Osteocyte (in vitro differentiated cells): ENCODE results near the gene CLEC2D. TPM values are rescaled to one million over a fixed set of nuclear protein-coding genes. Genes with fewer than 3 reads are reported as not detected.
"Not testable (repeated sequence)": the region's sequence is repeated elsewhere in the genome, so short reads cannot be mapped to it uniquely, and the experiment has no call there.

ENCODE experiments used
- DNase-seq: peaks from one replicate; pipeline ENCODE4 v3.0.0; 2021; ENCODE audit warnings: mixed read lengths; ENCODE audit not compliant: unreplicated experiment; ENCODE audit errors: extremely low spot score
- H3K27ac Mint-ChIP-seq: one replicate; pipeline ENCODE4 v1.8.0; 2021; ENCODE audit warnings: mild to moderate bottlenecking, mixed read lengths; ENCODE audit not compliant: unreplicated experiment
- H3K27me3 Mint-ChIP-seq: one replicate; pipeline ENCODE4 v1.8.0; 2021; ENCODE audit warnings: mixed read lengths; ENCODE audit not compliant: unreplicated experiment
- H3K36me3 Mint-ChIP-seq: one replicate; pipeline ENCODE4 v1.8.0; 2021; ENCODE audit warnings: mixed read lengths; ENCODE audit not compliant: unreplicated experiment
- H3K4me1 Mint-ChIP-seq: one replicate; pipeline ENCODE4 v1.8.0; 2021; ENCODE audit warnings: mixed read lengths; ENCODE audit not compliant: unreplicated experiment
- H3K4me3 Mint-ChIP-seq: one replicate; pipeline ENCODE4 v1.8.0; 2021; ENCODE audit warnings: mild to moderate bottlenecking, moderate library complexity, mixed read lengths; ENCODE audit not compliant: unreplicated experiment
- H3K9me3 Mint-ChIP-seq: one replicate; pipeline ENCODE4 v1.8.0; 2021; ENCODE audit warnings: mixed read lengths; ENCODE audit not compliant: unreplicated experiment
- total RNA-seq: library from RNA; stranded (reverse); gene quantifications from 2 replicates; pipeline ENCODE4 v1.2.1, GENCODE V29; 2021
- TF ChIP-seq, protein P1 (sequence below): fragments of 200-600 bp; sonication (generic); IDR thresholded peaks from 2 replicates; pipeline ENCODE4 v1.5.0; 2021; ENCODE audit warnings: antibody characterized with exemption, mild to moderate bottlenecking, moderate library complexity

Gene CLEC2D
- total RNA-seq, 1 donor from 2014 or later, result 7.4 TPM

- no peak overlapping the region for H3K4me3 Mint-ChIP-seq
- no peak for DNase-seq
- H3K36me3 Mint-ChIP-seq, result peaks cover 52% of the 10 kb centered on the region
- H3K9me3 Mint-ChIP-seq, result peaks cover 20% of the 10 kb centered on the region
- TF ChIP-seq, protein P1, sequence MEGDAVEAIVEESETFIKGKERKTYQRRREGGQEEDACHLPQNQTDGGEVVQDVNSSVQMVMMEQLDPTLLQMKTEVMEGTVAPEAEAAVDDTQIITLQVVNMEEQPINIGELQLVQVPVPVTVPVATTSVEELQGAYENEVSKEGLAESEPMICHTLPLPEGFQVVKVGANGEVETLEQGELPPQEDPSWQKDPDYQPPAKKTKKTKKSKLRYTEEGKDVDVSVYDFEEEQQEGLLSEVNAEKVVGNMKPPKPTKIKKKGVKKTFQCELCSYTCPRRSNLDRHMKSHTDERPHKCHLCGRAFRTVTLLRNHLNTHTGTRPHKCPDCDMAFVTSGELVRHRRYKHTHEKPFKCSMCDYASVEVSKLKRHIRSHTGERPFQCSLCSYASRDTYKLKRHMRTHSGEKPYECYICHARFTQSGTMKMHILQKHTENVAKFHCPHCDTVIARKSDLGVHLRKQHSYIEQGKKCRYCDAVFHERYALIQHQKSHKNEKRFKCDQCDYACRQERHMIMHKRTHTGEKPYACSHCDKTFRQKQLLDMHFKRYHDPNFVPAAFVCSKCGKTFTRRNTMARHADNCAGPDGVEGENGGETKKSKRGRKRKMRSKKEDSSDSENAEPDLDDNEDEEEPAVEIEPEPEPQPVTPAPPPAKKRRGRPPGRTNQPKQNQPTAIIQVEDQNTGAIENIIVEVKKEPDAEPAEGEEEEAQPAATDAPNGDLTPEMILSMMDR, result no peak
- no peaks in the 10 kb centered on the region for H3K4me1 Mint-ChIP-seq
- H3K27me3 Mint-ChIP-seq, result no peaks in the 10 kb centered on the region
- H3K27ac Mint-ChIP-seq, result no peak overlapping the region
These were observed 16.4 kb downstream of the CLEC2D start for GRCh38 chr12:9685915-9686314.

DNA sequence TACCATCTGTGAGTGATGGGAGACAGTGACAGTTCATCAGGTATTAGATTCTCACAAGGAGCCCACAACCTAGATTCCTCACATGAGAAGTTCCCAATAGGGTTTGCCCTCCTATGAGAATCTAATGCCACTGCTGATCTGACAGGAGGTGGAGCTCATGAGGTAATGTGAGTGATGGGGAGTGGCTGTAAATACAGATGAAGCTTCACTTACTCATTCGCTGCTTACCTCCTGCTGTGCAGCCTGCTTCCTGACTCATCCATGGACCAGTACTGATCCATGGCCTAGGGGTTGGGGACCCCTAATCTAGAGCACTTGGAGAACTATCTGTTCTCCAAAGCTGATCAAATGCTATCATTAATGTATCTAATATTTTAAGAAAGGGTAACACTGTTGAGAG is 17.7 kb downstream of the CLEC2D start:
- no peaks in the 10 kb centered on the region for H3K27me3 Mint-ChIP-seq

DNA sequence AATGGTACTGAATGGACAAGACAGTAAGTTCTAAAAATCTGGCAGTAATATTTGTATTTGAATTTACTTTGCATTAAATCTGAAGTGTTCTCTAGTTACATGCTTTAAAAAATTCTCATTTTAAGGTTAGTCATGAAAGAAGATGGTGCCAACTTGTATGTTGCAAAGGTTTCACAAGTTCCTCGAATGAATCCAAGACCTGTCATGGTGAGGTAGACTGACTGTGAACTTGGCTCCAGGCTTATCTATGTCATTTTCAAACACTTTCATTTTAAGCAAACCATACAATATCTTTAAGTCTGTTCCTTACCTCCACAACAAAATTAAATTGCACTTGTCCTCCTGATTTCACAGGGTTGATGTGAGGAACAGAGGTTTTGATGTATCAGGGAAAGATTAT is 23.4 kb downstream of the CLEC2D start:
- Mint-ChIP-seq H3K27ac (no peak overlapping the region), H3K4me1 (no peaks in the 10 kb centered on the region), H3K9me3 (peaks cover 20% of the 10 kb centered on the region), H3K27me3 (no peaks in the 10 kb centered on the region), H3K36me3 (peaks cover 56% of the 10 kb centered on the region), H3K4me3 (no peak overlapping the region)
- DNase-seq, result no peak
- TF ChIP-seq, protein P1, result no peak

More for the DNA sequence above, 17.7 kb downstream of the CLEC2D start:
- TF ChIP-seq, protein P1, result no peak
- peaks cover 20% of the 10 kb centered on the region for H3K9me3 Mint-ChIP-seq
- peaks cover 50% of the 10 kb centered on the region for H3K36me3 Mint-ChIP-seq
- no peaks in the 10 kb centered on the region for H3K4me1 Mint-ChIP-seq
- no peak overlapping the region for H3K4me3 Mint-ChIP-seq
- DNase-seq, result no peak
- H3K27ac Mint-ChIP-seq, result no peak overlapping the region

DNA sequence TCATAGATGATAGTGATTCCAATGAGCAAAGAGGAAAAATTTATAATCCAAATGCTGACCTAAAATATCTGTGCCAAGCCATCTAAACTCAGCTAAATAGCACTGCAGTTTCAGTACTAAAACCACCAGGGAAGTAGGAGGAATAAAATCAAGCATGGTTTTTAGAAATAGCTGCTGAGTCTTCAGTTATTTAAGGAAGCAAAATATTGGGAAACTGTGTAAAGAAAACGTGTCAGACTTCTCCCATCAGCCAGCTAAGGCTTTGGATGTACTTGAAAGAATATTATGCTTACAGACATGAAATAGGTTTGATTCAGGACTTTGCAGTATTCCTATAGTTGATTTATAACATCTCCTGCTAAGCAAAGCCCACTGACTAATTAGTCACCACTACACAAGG is 24.7 kb downstream of the CLEC2D start:
- Mint-ChIP-seq H3K27ac (no peak overlapping the region), H3K4me1 (no peaks in the 10 kb centered on the region), H3K27me3 (no peaks in the 10 kb centered on the region), H3K4me3 (no peak overlapping the region), H3K36me3 (peaks cover 48% of the 10 kb centered on the region), H3K9me3 (peaks cover 29% of the 10 kb centered on the region)
- TF ChIP-seq, protein P1, result no peak
- DNase-seq, result no peak

DNA sequence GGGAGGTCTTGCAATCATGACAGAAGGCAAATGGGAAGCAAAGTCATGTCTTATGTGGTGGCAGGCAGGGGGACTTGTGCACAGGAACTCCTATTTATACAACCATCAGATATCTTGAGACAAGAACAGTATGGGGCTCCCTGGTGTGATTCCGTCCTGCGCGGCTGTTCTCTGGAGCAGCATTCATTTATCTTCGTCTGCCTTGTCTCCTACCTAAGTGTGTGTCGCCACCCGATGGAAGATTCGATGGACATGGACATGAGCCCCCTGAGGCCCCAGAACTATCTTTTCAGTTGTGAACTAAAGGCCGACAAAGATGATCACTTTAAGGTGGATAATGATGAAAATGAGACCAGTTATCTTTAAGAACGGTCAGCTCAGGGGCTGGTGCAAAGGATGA is 25.6 kb downstream of the CLEC2D start:
- not testable (repeated sequence) for H3K4me3 Mint-ChIP-seq, H3K27ac Mint-ChIP-seq, DNase-seq, H3K4me1 Mint-ChIP-seq, H3K27me3 Mint-ChIP-seq
- peaks cover 39% of the 10 kb centered on the region for H3K36me3 Mint-ChIP-seq
- H3K9me3 Mint-ChIP-seq, result peaks cover 23% of the 10 kb centered on the region

DNA sequence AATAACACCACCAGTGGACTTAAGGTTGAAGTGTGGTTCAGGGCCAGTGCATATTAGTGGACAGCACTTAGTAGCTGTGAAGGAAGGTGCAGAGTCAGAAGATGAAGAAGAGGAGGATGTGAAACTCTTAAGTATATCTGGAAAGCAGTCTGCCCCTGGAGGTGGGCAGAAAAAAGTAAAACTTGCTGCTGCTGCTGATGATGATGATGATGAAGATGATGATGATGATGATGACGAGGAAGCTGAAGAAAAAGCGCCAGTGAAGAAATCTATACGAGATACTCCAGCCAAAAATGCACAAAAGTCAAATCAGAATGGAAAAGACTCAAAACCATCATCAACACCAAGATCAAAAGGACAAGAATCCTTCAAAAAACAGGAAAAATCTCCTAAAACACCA is 26.1 kb downstream of the CLEC2D start:
- not testable (repeated sequence) for DNase-seq, H3K27ac Mint-ChIP-seq, H3K27me3 Mint-ChIP-seq, H3K4me1 Mint-ChIP-seq, H3K4me3 Mint-ChIP-seq
- Mint-ChIP-seq H3K36me3 (peaks cover 37% of the 10 kb centered on the region), H3K9me3 (peaks cover 23% of the 10 kb centered on the region)
